Embryonic facial prominence (tissue), 1 donor: ENCODE data around the gene ACTN1.

Source experiments
- DNase-seq: peaks from one replicate; pipeline ENCODE4 v3.0.0-alpha.2; 2016; ENCODE audit errors: extremely low spot score

ACTN1 gene

DNA sequence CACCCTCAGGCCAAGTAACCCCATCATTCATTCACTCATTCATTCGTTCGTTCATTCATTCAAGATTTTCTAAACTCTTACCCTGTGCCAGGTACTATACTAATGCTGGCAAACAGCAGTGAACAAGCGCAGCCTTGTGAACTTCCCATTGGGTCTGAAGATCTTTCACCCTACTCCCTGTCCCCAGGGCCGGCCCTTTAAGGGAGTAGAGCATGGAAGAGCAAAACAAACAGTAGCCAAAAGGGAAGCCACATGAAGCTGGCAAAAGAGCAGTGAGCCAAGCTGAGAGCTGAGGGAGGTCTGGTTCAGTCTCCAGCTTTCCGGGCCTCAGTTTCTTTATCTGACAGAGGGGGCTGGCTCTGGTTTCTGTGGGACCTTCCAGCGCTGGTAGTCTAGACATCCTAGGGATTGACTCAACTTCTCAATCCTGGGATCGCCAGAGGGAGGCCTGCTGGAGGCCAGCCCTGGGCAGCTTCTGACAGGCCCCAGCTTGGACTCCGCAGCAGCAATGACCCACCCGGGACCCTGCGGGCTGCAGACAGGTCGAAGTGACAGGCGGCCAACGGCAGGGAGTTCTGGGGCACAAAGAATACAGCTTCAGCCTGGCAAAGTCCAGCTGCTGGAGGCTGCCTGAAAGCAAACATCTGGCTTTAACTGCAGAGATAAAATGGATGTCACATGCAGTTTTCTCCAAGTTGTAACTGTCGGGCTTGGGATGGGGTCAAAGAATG is 27.1 kb downstream of the ACTN1 start:
- DNase-seq, result no peak

DNA sequence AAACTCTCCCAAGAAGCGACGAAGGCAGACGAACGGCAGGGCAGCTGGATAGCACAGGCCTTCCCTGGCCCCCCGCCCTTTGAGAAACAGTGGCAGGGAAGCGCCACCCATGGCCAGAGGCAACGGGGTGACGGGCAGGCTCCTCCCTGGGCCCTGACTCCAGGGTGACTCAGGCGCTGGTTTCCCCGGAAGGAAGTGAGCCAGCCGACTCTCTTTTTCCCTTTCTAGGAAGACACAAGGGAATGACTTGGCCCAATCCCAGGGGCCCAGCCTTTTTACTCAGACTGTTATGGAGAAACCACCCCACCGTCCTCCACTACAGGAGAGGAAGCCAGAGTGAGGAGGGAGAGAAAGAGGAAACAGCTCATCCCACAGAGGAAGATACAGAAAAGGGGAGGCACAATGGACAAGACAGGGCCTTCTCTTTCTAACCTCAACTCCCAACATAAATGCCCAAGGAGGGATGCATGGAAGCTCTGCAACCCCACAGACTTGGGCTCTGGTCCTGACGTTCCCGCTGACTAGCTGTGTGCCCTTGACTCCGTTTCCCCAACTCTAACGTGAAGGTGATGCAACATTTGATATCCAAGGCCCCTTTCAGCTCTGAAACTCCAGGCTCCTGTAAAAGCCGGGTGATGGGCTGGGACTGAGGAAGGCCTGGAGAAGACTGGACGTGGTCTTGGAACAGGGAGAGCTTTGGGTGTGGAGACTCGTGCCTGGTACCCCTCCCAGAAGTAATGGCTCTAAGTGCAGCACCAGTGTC is 27.9 kb downstream of the ACTN1 start:
- no peak for DNase-seq

DNA sequence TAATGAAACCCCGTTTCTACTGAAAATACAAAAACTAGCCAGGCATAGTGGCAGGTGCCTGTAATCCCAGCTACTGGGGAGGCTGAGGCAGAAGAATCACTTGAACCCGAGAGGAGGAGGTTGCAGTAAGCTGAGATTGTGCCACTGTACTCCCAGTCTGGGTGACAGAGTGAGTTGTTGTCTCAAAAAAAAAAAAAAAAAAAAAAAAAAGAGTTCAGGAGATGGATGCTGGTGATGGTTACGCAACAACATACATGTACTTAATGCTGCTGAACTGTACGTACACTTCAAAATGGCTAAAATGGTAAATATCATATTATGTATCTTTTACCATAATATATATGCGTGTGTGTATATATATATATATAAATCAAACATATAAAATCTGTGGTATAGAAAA is 29.0 kb downstream of the ACTN1 start:
- DNase-seq, result no peak

DNA sequence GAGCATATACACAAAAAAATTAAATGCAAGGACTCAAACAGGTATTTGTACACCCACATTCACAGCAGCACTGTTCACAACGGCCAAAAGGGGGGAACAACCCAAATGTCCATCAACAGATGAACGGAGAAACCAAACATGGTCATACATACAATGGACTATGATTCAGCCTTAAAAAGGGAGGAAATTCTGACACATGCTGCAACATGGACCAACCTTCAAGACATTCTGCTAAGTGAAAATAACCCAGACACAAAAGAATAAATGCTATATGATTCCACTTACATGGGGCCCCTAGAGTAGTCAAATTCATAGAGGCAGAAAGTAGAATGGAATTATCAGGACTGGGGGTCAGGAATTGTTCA is 29.5 kb downstream of the ACTN1 start:
- no peak for DNase-seq

DNA sequence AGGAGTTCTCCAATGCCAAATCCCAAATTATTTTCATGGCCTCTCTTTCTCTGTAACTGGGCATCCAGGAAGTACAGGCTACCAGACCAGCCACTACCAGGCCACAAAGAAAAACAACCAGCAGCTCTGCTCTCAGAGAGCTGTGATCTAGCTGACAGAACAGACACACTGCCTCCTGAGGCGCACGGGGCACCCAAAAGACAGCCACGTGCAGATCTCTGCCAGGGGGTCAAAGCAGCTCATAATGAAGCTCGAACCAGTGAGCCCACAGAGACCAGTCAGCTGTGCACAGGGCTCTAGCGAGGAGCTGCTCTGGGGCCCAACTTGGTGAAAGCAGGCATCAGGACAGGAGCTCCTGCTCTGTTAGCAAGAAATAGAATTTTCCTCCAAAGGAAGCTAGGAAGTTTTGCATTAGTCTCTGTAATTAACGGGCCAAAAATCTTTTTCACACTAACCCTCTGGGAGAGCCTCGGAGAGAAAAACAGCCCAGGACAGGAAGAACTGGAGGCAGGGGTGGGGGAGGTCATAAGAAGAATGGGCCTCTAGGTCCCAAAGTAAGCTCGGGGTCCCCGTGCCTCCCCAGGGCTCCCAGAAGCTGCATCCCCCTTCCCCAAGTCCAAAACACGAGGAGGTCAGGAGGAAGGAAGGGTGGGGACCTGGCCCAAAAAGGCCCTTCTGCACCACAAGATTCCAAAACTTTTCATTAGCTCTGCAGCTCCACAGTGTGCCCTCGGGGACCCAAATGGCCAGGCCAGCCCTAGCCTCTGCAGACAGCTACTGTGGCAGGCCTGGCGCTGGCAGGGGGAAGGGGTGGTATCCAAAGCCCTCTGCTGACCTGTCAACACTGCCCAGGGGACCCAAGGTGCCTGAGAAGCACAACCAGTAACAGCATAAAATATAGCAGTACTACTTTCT is 30.2 kb downstream of the ACTN1 start:
- DNase-seq, result no peak

DNA sequence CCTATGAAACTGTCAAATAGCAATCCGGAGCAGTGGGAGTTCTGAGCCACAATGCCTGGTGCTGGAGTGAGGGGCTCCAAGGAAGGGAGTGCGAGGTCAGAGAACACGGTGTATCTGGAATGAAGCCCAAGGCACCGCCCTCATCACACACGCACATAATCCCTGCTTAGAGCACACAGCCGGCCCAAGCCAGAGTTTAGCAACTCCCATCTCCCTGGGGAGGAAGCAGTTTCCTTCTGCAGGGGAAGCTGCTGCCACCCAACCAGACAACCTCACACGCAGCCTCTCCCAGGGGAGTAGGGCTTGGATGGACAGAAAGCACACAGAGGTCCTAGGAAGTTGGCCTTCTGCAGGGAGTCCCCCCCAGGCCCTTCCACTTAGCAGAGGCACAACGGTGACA is 31.3 kb downstream of the ACTN1 start:
- DNase-seq, result no peak

DNA sequence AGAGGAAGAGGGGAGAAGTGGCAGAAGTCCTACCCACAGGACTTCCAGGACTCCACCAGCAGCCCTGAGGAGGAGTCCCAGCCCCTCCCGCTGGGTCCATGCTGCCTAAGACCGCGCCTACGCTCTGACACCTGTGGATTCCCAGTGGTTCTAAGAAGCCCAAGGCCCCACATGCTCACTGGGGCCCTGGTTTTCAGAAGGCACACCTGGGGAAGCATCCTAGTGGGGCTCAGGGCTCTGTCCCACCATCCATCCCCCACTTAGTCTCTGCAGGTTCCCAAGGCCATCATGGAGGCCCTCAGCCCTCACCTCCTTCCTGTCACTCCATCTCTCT is 32.6 kb downstream of the ACTN1 start:
- DNase-seq, result no peak

DNA sequence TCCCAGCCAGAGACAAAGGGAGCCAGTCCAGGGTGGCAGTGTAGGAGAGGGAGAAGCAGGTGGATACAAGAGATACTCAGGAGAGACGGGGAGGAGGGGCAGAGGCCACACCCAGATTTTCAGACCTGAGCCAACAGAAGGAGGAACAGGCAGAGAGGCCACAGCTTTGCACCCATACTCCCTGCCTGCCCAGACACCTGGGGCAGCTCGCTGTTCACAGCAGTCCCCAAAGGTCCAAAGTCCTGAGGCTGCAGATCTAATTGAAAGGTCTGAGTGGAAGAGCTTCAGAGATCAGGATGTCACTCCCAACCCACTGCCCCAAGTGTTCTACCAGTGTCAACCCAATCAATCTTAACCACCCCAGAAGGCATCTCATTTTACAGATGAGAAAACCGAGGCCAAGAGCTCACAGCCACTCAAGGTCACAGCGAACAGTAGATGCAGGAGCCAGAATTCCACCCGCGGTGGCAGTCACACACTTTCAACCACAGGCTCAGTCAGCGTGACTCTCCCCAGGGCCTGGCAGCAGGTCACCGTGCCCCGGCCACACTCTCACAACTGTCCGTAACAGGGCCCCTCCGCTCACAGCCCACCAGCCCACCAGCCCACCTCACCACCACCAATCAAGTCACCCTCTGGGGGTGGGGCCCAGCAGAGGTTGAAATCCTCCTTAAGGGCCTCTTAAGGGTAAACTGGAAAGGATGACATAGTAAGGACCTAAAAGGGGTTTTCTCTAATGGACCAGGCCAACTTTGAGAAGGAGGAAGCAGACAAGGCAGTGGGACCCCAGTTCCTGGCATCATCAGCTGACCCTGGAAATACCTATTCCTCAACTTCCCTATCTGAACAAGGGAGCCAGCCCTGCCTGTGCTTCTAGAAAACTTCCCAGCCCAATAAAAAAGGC is 33.3 kb downstream of the ACTN1 start:
- no peak for DNase-seq

DNA sequence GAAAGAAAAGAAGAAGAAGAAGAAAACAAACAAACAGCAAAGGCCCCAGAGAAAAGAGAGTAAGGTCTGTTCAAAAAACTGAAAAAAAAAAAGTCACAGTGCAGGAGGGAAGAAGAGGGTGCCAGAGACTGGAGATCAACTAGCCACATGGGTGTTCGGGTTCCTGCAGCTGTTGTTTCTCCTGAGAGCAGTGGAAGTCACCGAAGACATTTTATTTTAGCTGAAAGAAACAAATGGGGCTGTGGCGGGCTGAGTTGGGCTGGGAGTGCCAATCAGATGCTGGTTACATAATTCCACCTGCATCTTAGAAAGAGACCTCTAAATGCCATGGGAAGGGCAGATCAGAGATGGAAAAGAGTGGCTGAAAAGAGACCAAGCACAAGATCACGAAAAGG is 33.9 kb downstream of the ACTN1 start:
- DNase-seq, result no peak

DNA sequence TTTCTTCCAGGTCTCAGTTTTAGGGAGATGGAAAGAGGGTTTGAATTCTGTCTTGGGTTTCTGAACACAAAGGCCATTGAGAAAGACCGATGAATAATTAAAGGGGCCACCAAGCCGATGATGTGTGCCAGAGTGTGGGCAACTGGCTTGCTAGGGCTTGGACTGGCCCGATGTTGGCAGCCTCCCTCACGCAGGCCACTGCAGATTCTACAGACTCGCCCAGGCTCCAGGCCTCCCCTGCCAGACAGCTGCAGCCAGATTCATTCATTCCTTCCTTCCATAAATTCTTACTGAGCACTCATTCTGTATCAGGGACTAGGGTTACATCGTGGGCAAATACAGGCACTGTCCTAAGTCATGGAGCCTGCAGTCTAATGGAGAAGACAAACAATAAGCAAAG is 34.9 kb downstream of the ACTN1 start:
- DNase-seq, result no peak

DNA sequence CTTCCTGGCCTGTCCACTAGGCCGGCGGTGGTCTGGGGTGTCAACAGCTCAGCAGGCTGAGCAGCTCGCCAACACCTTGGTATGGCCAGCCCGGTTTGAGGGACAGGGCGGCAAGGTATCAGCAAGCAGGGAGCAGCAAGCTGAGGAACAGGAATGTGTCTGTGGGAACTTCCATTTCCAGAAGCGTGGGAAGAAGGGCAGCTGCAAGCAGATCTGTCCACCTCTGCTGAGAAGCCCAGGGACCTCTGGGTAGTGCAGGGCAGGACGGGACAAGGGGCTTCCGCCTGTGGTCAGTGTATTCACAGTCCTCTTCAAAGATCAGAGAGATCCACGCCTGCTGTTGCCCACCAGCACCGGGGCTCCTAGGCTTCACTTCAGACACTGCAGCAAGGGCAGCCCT is 36.0 kb downstream of the ACTN1 start:
- no peak for DNase-seq

DNA sequence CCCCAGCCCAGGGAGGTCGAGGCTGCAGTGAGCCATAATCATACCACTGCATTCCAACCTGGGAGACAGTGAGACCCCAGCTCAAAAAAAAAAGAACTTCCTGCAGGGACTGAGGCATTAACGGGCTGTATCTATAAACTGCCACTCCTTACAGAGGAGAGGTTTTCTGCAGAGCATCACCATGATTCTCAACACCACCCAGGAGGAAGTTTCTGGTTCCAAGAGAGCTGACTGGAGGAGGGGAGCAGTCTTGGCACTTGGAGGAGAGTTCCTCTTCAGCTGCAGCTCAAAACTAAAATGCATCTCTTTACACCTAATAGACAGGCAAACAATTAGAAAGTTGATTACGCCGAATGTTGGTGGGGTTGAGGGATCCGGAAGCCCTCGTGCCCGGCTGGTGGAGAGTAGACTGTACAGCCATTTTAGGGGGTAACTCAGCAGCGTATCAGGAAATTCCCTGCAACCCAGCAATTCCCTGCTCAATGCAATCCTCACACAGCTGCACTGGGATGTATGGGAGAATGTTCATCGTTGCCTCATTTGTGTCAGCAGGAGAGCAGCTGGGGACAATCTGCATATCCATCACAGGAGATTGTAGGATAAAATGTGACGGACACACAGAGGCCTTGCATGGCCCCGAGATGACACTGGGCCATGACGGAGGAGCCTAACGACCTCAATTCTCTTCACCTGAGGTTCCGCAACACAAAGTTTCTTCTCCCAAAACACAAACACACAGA is 36.6 kb downstream of the ACTN1 start:
- no peak for DNase-seq

DNA sequence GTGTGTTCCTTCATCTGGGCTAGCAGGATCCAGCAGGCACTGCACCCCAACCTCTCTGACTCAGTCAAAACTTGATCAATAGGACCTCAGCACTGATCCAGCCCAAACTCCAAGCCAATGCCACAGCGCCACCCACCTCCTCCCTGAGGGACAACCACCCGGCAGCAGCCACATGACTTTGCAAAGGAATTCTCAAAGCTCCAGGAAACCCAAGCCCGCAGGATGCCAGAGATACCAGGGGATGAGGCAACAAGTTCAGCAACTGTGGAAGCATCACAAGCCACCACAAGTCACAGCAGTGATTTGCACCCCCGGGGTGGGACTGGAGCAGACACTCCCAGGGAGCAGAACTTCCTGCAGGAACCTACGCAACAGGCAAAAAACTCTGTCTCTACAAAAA is 37.3 kb downstream of the ACTN1 start:
- no peak for DNase-seq

DNA sequence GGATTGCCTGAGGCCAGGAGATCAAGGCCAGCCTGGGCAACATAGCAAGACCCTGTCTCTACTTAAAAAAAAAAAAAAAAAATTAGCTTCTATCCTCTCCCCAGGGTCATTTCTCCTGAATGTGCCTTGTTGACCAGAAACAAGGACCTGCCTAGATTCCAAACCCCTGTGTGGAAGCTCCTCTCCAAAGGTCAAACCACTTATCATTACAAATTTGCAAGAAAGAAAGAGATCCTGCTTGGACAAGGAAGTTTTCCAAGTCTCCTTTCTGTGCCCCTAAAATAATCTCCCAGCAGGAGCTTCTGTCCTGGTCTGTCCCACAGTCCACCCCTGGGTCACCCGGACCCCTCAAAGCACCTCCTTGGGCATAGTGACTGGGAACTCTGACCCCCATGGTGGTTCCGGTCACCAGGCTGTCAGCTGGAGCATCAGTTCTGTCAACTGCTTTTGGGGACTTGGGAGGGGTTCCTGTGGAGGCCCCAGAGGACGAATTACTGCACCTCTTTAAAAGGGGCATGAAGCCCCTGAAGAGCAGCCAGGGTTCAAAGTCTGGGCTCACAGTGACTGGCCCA is 38.4 kb downstream of the ACTN1 start:
- no peak for DNase-seq

DNA sequence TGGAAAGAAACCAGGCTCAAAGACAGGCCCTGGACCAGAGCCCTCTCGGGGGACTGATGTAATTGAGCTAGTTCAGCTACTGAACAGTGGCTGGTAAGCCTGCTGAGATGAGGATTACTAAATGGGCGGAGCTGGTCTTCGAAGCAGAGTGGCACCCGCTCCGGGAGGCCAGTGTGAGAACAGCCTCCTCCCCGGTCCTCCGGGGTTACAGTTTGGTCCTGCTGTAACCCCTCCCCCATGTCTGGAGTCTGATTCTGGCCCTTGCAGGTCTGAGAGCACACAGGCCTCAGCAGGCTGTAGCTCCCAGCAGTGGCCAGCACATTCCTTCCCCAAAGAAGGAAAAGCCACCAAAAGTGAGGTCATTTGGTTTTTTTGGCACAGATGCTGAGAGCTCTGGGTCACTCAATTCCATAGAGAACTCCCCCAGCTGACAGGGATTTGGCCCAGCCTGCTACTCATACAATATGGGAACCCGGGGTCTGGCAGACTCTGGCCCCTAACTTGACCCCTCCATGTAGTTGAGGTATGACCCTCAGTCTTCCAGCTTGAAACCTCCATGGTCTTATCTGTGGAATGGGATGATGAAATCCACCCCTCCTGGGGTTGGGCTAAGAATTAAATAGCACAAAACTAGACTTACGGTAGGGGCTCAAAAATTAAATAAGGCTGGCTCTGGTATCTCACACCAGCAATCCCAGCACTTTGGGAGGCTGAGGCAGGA is 39.0 kb downstream of the ACTN1 start:
- DNase-seq, result no peak

DNA sequence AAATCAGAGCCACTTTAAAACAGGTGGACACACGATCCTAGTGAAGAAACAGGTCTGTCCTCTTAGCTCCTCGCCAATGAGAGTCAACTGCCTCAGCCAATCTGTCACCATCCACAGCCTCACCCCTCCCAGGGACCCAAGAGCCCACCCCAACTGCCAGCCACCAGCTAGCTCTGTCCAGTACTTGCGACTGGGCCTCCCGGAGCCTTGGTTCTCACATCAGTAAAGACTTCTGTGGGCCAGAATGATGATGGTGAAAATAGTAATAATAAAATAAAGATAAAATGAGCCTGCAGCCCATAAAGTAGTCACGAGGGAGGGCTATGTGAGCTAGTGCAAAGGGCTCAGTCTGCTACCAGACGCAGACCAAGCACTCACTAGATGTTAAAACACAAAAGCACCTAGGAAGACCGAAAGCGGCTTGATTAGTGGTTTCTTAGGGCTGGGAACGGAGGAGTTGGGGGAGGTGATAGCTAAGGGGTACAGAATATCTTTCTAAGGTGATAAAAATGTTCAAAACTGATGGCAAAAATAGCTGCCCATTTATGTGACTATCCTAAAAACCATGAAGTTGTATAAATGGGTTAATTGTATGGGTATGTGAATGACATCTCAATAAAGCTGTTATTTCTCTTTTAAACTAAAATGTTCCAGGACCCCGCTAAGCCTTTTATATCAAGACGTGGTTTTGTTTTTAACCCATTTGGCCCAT is 39.8 kb downstream of the ACTN1 start:
- DNase-seq, result no peak

DNA sequence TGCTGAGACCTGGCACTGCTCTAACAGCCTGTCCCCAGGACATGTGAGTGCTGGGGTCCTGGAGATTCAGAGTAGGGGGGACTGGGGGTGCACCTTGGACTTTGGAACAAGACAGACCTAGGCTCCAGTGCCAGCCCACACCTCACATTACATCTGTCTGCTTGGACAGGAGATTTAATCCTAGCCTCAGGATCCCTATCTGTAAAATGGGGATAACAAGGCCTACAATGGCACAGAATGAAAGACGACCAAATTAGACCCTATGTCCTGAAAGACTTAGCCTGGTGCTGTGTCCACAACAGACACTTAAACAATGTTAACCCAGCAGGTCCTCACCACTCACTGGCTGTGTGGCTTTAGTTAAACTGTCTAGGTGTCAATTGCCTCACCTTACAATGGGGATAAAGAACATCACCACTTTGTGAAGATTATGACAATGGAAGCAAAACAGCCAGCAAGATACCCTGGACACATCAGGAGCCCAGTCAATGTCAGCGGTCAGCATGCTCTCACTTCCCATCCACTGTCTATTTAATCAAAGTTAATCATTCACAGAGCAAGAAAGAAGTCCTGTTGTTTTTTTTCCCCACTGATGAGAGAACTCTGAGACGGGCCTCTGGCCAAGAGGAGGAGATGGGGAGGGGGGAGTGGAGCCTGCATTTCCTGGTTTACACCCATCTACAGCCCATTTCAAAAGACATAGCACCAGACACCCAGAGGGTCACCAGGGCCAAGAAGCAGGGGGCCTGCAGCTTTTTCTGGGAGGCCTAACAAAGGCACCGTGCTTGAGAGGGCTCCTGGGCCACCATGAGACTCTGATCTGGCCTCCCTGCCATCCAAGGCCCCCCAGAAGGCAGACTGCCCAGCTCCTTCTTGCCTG is 40.6 kb downstream of the ACTN1 start:
- DNase-seq, result no peak
